ENCODE results near the gene F13A1.

DNA sequence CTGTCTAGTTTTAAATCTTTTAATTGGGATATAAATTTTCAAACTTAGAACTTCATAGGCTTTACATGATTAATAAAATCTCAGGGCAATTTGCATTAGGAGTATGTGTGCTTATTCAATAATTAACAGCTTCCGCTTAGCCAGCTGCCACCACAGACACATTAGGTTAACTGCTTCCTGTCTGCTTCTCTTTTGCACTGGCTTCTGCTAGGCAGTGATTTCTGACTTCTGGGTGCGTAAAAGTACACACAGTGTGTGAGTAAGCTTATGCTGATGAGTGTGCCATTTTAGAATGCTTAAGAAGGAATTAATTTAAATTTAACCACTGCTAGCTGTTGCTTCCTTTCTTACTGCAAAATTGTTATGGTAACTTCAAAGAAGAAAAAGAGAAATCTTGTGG lies 73.9 kb downstream of the F13A1 start:
- no peak for TF ChIP-seq POLR2AphosphoS5 (IDR thresholded peaks at IDR 0.05; ENCODE audit: borderline replicate concordance, low read depth, low read length)
- TF ChIP-seq EZH2 (IDR thresholded peaks at IDR 0.05), result no peak
